Astrocyte of the spinal cord (primary cell): ENCODE measurements around the gene NRIP1.

Source experiments
- DNase-seq: peaks from one replicate; pipeline ENCODE4 v3.0.0; 2011; ENCODE audit warnings: low read depth, low spot score
- H3K4me3 ChIP-seq: 2 replicates; pipeline ENCODE4 v1.5.1; 2011; ENCODE audit warnings: low read depth, mild to moderate bottlenecking, low read length, moderate library complexity
- in situ Hi-C: cut with HindIII; loops from 2 replicates; pipeline ENCODE4 v1.10.0; 2017; ENCODE audit warnings: low sequenced_read_pairs
- TF ChIP-seq, protein P1 (sequence below): IDR thresholded peaks from 2 replicates; pipeline ENCODE4 v1.5.1; 2012; ENCODE audit warnings: low read depth, mild to moderate bottlenecking, low read length, inconsistent platforms

The NRIP1 gene

DNA sequence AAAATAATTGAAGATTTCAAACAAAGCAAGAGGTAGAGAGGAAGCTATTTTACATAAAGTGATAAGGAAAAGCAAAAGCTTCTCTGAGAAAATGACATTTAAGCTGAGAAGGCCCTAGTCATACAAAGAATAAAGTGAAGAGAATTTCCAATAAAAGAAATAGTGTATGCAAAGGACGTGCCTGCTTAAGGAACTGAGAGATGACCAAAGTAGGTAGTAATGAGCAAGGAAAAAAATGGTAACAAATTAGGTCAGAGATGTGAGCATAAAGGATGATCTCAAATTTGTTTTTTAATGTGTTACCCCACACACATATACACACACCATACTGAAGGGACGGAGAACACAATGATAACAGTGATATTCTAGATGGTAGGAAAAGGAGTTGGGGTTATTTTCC, 46.4 kb downstream of the NRIP1 start:
- in situ Hi-C loops: no loop called here
- DNase-seq: no peak
- TF ChIP-seq, protein P1, sequence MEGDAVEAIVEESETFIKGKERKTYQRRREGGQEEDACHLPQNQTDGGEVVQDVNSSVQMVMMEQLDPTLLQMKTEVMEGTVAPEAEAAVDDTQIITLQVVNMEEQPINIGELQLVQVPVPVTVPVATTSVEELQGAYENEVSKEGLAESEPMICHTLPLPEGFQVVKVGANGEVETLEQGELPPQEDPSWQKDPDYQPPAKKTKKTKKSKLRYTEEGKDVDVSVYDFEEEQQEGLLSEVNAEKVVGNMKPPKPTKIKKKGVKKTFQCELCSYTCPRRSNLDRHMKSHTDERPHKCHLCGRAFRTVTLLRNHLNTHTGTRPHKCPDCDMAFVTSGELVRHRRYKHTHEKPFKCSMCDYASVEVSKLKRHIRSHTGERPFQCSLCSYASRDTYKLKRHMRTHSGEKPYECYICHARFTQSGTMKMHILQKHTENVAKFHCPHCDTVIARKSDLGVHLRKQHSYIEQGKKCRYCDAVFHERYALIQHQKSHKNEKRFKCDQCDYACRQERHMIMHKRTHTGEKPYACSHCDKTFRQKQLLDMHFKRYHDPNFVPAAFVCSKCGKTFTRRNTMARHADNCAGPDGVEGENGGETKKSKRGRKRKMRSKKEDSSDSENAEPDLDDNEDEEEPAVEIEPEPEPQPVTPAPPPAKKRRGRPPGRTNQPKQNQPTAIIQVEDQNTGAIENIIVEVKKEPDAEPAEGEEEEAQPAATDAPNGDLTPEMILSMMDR: no peak
- no peak overlapping the region for H3K4me3 ChIP-seq

DNA sequence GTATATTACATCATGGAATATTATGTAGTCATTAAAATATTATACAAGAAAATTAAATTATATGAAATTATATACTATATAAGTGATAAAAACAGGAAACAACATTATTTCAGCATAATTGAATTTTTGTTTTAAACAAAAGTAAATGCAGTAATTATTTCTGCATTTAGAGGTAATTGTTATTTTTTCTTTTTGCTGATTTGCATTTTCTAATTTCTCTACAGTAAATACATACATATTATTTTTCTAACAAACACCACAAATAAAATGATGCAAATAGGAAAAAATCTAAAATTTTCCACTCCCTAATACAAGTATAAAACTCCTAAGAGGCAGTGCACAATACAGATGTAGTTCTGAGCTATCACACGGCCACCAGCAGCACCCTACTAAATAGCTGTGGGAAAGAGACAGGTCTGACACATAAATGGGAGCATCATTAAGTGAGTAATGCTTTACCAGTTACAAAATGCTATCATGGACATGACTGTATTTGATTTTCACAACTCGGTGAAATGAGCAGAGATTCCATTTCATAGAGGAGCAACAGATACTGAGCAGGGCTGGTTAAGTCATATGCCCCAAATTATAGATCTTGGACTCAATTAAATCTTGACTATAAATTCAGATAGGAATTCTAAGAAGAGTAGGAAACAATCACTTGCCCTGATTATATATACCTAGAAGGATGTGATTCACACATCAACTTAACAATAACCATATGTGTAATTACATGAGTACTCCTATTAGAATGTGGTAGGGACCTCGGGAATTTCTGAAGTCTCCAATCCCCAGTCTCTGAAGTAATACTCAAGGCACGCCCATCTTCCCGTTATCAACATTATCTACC, 49.0 kb downstream of the NRIP1 start:
- peak; percentile 82 for DNase-seq
- TF ChIP-seq, protein P1: no peak
- H3K4me3 ChIP-seq: no peak overlapping the region
- in situ Hi-C loops: no loop called here

- TF ChIP-seq, protein P1: no peak
- no peak for DNase-seq
- no peak overlapping the region for H3K4me3 ChIP-seq
- in situ Hi-C loops: no loop called here
Measured at GRCh38 chr21:15014221-15014620, 50.6 kb downstream of the NRIP1 start.

DNA sequence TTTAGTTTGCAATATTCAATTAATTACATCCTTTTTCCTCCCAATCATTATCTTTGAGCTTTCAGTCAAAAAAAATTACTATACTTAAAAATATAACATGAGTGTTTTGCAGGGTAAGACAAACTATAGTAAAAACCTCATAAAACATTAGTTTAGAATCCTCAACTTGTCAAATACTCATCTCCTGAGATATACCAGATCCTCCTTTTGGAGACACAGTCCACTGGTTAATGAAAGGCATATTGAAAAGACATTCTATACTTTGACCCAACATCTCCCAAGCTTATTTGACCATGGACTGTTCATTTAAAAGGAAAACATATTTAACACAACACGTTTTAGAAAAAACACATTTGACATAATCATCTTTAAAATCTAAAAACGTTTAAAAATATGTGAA, 52.8 kb downstream of the NRIP1 start:
- TF ChIP-seq, protein P1: no peak
- no peak for DNase-seq
- in situ Hi-C loops: no loop called here
- H3K4me3 ChIP-seq: no peak overlapping the region

DNA sequence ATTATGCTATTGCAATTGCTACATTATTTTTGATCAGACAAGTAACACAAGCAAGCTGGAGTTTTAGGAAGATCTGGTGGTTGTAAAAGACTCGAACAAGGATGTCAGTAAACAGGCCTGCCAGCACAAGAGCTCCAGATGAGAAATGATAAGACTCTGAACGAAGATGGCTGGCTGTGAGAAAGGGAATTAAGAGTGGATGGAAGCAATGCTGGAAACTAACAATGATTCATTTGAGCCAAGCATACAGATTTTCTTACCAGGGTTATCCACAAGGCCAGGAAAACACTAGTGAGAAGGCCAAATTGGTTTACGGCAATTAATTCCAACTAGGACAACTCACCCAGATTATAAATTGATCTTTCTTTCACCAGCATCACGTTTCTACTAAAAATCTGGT, 54.2 kb downstream of the NRIP1 start:
- H3K4me3 ChIP-seq: no peak overlapping the region
- DNase-seq: peak; percentile 52
- in situ Hi-C loops: no loop called here
- TF ChIP-seq, protein P1: no peak

DNA sequence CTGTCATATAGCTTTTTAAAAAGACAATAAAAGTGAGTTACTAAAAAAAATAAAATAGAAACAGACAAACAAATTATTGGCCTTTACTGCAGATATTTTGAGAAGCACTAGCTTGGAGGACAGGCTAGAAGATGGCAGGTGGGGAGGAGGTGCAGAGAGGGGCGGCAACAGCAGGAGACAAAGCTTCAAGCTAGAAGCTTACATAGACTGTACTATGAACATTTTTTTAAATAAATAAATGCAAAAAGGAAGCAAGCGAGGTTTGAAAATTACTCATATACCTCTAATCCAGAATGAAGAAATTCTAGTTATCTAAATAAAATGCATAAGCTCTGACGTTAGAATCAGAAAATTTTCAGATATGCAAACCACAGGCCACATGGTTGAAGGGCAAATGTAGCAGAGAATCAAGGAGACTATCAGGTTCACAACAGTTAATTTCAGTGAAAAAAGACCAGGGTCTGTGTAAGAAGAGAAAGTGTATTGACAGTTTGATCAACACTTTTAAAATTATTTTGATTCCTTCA, 54.9 kb downstream of the NRIP1 start:
- H3K4me3 ChIP-seq: no peak overlapping the region
- peak; percentile 81 for DNase-seq
- in situ Hi-C loops: no loop called here
- TF ChIP-seq, protein P1: no peak
